T-helper 2 cell treated with Interferon-gamma antibody and Interleukin-4, amounts not matched to agents 5 μg/mL and 100 μg/mL, for 36 hours (primary cell): Measurements from ENCODE around the gene AVEN.

ENCODE experiments used
- DNase-seq: peaks from one replicate; pipeline ENCODE4 v3.0.0; 2021; ENCODE audit warnings: low spot score
- H3K27ac Mint-ChIP-seq: one replicate; pipeline ENCODE4 v1.8.0; 2021; ENCODE audit warnings: mild to moderate bottlenecking, mixed read lengths
- H3K27me3 Mint-ChIP-seq: one replicate; pipeline ENCODE4 v1.8.0; 2021; ENCODE audit warnings: low read depth, mixed read lengths
- H3K36me3 Mint-ChIP-seq: one replicate; pipeline ENCODE4 v1.8.0; 2021; ENCODE audit warnings: low read depth, mixed read lengths
- H3K4me1 Mint-ChIP-seq: one replicate; pipeline ENCODE4 v1.8.0; 2021; ENCODE audit warnings: low read depth, mixed read lengths
- H3K4me3 Mint-ChIP-seq: one replicate; pipeline ENCODE4 v1.8.0; 2022; ENCODE audit warnings: mild to moderate bottlenecking, moderate library complexity, mixed read lengths
- H3K9me3 Mint-ChIP-seq: one replicate; pipeline ENCODE4 v1.8.0; 2021; ENCODE audit warnings: mixed read lengths

AVEN gene

GRCh38 chr15:33903661-33904060 lies 135.3 kb downstream of the AVEN start:
- H3K4me3 Mint-ChIP-seq = no peak overlapping the region
- peaks cover 1% of the 10 kb centered on the region for H3K4me1 Mint-ChIP-seq
- H3K27ac Mint-ChIP-seq = no peak overlapping the region
- DNase-seq = no peak
- no peaks in the 10 kb centered on the region for H3K27me3 Mint-ChIP-seq
- no peaks in the 10 kb centered on the region for H3K9me3 Mint-ChIP-seq
- no peaks in the 10 kb centered on the region for H3K36me3 Mint-ChIP-seq

DNA sequence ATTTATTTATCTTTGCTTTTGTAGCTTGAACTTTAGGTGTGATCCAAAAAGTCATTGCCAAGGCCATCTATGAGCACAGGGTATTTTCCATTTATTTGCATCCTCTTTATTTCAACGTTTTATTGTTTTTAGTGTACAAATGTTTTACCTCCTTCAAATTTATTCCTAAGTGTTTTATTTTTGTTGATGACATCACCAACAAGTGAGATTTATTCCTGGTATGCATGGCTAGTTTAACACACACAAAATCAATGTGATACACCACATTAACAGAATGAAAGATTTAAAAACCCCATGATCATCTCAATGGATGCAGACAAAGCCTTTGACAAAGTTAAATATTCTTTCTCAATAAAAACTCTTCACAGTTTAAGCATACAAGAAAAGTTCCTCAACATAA lies 137.0 kb downstream of the AVEN start:
- no peak overlapping the region for H3K4me3 Mint-ChIP-seq
- peaks cover 10% of the 10 kb centered on the region for H3K4me1 Mint-ChIP-seq
- H3K36me3 Mint-ChIP-seq = no peaks in the 10 kb centered on the region
- DNase-seq = no peak
- H3K9me3 Mint-ChIP-seq = no peaks in the 10 kb centered on the region
- no peak overlapping the region for H3K27ac Mint-ChIP-seq
- H3K27me3 Mint-ChIP-seq = no peaks in the 10 kb centered on the region

DNA sequence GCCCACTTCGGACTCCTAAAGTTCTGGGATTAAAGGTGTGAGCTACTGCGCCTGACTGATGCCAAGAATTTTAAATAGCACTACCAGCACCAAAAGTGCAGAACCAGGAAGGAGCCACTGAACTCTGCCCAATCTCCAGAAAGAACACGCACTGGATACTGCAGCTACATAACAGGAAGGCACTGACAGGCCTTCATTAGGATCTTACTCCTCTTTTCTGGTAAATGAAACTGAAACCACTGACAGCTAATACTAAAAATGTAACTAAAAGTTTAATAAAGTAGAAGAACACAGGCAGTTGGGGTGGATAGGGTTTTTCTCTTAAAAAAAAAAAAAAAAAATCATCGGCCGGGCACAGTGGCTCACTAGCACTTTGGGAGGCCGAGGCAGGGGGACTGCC lies 144.8 kb downstream of the AVEN start:
- Mint-ChIP-seq H3K4me1 (peaks cover 13% of the 10 kb centered on the region), H3K36me3 (no peaks in the 10 kb centered on the region), H3K27ac (no peak overlapping the region), H3K27me3 (peaks cover 7% of the 10 kb centered on the region), H3K4me3 (no peak overlapping the region), H3K9me3 (no peaks in the 10 kb centered on the region)
- no peak for DNase-seq

- Mint-ChIP-seq H3K36me3 (no peaks in the 10 kb centered on the region), H3K27ac (no peak overlapping the region), H3K9me3 (peaks cover 8% of the 10 kb centered on the region), H3K4me3 (no peak overlapping the region), H3K27me3 (peaks cover 7% of the 10 kb centered on the region), H3K4me1 (no peaks in the 10 kb centered on the region)
- DNase-seq = no peak
Observed at GRCh38 chr15:33888176-33888575, 150.8 kb downstream of the AVEN start.

- no peak for DNase-seq
- H3K27me3 Mint-ChIP-seq = peaks cover 1% of the 10 kb centered on the region
- no peaks in the 10 kb centered on the region for H3K4me1 Mint-ChIP-seq
- H3K9me3 Mint-ChIP-seq = peaks cover 8% of the 10 kb centered on the region
- H3K27ac Mint-ChIP-seq = no peak overlapping the region
- H3K4me3 Mint-ChIP-seq = no peak overlapping the region
- no peaks in the 10 kb centered on the region for H3K36me3 Mint-ChIP-seq
Observed at GRCh38 chr15:33882921-33883320, 156.1 kb downstream of the AVEN start.

GRCh38 chr15:33874156-33874555 lies 164.8 kb downstream of the AVEN start:
- Mint-ChIP-seq H3K27ac (no peak overlapping the region), H3K36me3 (no peaks in the 10 kb centered on the region), H3K4me3 (no peak overlapping the region), H3K9me3 (no peaks in the 10 kb centered on the region), H3K27me3 (no peaks in the 10 kb centered on the region), H3K4me1 (no peaks in the 10 kb centered on the region)
- DNase-seq = no peak

- no peaks in the 10 kb centered on the region for H3K9me3 Mint-ChIP-seq
- no peak overlapping the region for H3K27ac Mint-ChIP-seq
- H3K4me1 Mint-ChIP-seq = no peaks in the 10 kb centered on the region
- H3K36me3 Mint-ChIP-seq = no peaks in the 10 kb centered on the region
- no peak for DNase-seq
- H3K4me3 Mint-ChIP-seq = no peak overlapping the region
- H3K27me3 Mint-ChIP-seq = no peaks in the 10 kb centered on the region
Observed at GRCh38 chr15:33872416-33873106, 166.4 kb downstream of the AVEN start.

- Mint-ChIP-seq H3K4me3 (no peak overlapping the region), H3K27ac (no peak overlapping the region), H3K9me3 (no peaks in the 10 kb centered on the region), H3K27me3 (no peaks in the 10 kb centered on the region), H3K4me1 (no peaks in the 10 kb centered on the region), H3K36me3 (no peaks in the 10 kb centered on the region)
- DNase-seq = no peak
Observed at GRCh38 chr15:33871980-33872379, 167.0 kb downstream of the AVEN start.

- H3K4me3 Mint-ChIP-seq = no peak overlapping the region
- H3K9me3 Mint-ChIP-seq = no peaks in the 10 kb centered on the region
- no peak for DNase-seq
- peaks cover 8% of the 10 kb centered on the region for H3K36me3 Mint-ChIP-seq
- H3K4me1 Mint-ChIP-seq = no peaks in the 10 kb centered on the region
- H3K27ac Mint-ChIP-seq = no peak overlapping the region
- no peaks in the 10 kb centered on the region for H3K27me3 Mint-ChIP-seq
Observed at GRCh38 chr15:33866101-33866737, 172.8 kb downstream of the AVEN start.

DNA sequence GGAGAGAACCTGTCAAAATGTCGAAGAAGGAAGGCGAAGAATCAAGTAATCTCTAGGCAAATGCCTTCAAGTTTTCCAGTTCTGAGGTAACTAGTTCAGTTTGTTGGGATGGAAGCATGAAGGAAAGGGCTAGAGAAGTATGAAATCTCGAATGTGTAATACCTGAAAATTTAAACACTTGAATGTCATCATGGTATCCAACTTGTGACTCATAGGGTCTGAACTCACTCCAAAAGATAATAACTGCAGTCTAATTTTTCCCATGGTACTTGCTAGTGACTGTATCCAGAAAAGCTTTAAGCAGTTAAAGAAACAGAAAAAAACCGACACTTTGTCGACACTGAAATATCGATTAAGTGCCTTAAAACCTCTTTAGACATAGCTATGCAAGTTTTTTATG lies 173.6 kb downstream of the AVEN start:
- Mint-ChIP-seq H3K27me3 (no peaks in the 10 kb centered on the region), H3K9me3 (no peaks in the 10 kb centered on the region), H3K36me3 (peaks cover 8% of the 10 kb centered on the region), H3K27ac (no peak overlapping the region), H3K4me3 (no peak overlapping the region), H3K4me1 (no peaks in the 10 kb centered on the region)
- no peak for DNase-seq

DNA sequence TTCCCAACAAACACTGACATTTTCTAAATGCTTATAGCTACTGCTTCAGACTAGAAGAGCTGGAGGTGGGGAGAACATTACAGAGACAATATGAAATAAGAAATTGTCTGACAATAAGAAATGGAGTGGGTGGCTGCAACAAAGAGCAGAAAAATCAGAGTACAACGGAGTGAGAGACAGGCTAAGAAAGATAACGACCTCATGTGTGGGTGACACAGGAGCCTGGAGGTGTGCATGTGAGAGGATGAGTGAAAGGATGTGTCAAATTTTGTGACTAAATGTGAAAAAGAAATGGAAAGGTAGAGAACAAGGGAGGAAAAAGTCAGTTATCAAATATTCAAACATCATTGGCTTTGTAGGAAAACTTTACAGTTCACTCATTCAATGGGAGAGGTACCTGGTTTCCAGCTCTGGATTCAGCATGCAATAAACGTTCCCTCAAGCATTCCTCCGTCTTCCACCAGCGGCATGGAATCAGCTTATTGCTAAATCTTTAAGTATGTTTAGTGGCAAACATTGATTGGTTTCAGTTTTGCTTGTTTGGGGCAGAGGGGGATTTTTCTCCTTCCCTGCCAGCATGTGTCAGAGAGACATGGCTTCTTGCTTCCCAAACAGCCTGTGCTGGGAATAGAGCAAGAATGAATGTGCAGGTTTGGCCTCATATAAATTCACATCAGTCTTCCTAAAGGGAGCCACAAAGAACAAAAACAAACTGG lies 174.5 kb downstream of the AVEN start:
- H3K27ac Mint-ChIP-seq = no peak overlapping the region
- H3K4me3 Mint-ChIP-seq = no peak overlapping the region
- H3K9me3 Mint-ChIP-seq = no peaks in the 10 kb centered on the region
- no peaks in the 10 kb centered on the region for H3K4me1 Mint-ChIP-seq
- H3K27me3 Mint-ChIP-seq = no peaks in the 10 kb centered on the region
- H3K36me3 Mint-ChIP-seq = peaks cover 8% of the 10 kb centered on the region
- DNase-seq = no peak

- Mint-ChIP-seq H3K27ac (no peak overlapping the region), H3K4me3 (no peak overlapping the region), H3K27me3 (no peaks in the 10 kb centered on the region), H3K4me1 (no peaks in the 10 kb centered on the region), H3K9me3 (no peaks in the 10 kb centered on the region), H3K36me3 (peaks cover 4% of the 10 kb centered on the region)
- DNase-seq = no peak
Observed at GRCh38 chr15:33860754-33861153, 178.2 kb downstream of the AVEN start.

GRCh38 chr15:33859992-33860545 lies 178.9 kb downstream of the AVEN start:
- peaks cover 3% of the 10 kb centered on the region for H3K36me3 Mint-ChIP-seq
- no peak overlapping the region for H3K27ac Mint-ChIP-seq
- no peaks in the 10 kb centered on the region for H3K4me1 Mint-ChIP-seq
- H3K27me3 Mint-ChIP-seq = no peaks in the 10 kb centered on the region
- DNase-seq = no peak
- no peak overlapping the region for H3K4me3 Mint-ChIP-seq
- H3K9me3 Mint-ChIP-seq = no peaks in the 10 kb centered on the region

GRCh38 chr15:33858836-33859235 lies 180.2 kb downstream of the AVEN start:
- Mint-ChIP-seq H3K4me3 (no peak overlapping the region), H3K36me3 (no peaks in the 10 kb centered on the region), H3K4me1 (no peaks in the 10 kb centered on the region), H3K27me3 (no peaks in the 10 kb centered on the region), H3K9me3 (no peaks in the 10 kb centered on the region), H3K27ac (no peak overlapping the region)
- DNase-seq = no peak
